ENCODE results near the gene LSS. TPM values are rescaled to one million over a fixed set of nuclear protein-coding genes. Genes with fewer than 3 reads are reported as not detected.
"Not testable (repeated sequence)": the region's sequence is repeated elsewhere in the genome, so short reads cannot be mapped to it uniquely, and the experiment has no call there.

Gene LSS
- total RNA-seq, 1 donor from 2014 or later, result 103 TPM

- intact Hi-C loops (cut with DNase I), result loop anchor here (10.0 kb wide), 1 partner anchor 77 kb away; the partner anchor contains the start of gene LSS
- Histone ChIP-seq H3K27ac (no peak overlapping the region), H3K9me3 (no peaks in the 10 kb centered on the region), H3K27me3 (no peaks in the 10 kb centered on the region), H3K36me3 (no peaks in the 10 kb centered on the region), H3K4me1 (peaks cover 12% of the 10 kb centered on the region), H3K4me3 (no peak overlapping the region)
- DNase-seq (ENCODE audit: extremely low spot score in 2 of 2), result no peak
- TF ChIP-seq POLR2A (IDR thresholded peaks at IDR 0.05), result no peak
- TF ChIP-seq CTCF (IDR thresholded peaks at IDR 0.05), result no peak
- TF ChIP-seq POLR2AphosphoS5 (IDR thresholded peaks at IDR 0.05; ENCODE audit: insufficient read depth in 1 of 2, low read depth in 1 of 2), result no peak
These were observed 80.5 kb downstream of the LSS start for GRCh38 chr21:46148106-46148505.

GRCh38 chr21:46147429-46147828 lies 81.1 kb downstream of the LSS start:
- intact Hi-C loops (cut with DNase I), result loop anchor here (10.0 kb wide), 1 partner anchor 77 kb away; the partner anchor contains the start of gene LSS
- not testable (repeated sequence) for H3K4me1 ChIP-seq; DNase-seq (ENCODE audit: extremely low spot score in 2 of 2)

GRCh38 chr21:46146856-46147255 lies 81.7 kb downstream of the LSS start:
- DNase-seq (ENCODE audit: extremely low spot score in 2 of 2), result no peak
- intact Hi-C loops (cut with DNase I), result loop anchor here (10.0 kb wide), 1 partner anchor 78 kb away; the partner anchor contains the start of gene LSS
- no peak overlapping the region for H3K4me3 ChIP-seq

More at GRCh38 chr21:46147429-46147828, 81.1 kb downstream of the LSS start:
- not testable (repeated sequence) for H3K27ac ChIP-seq, H3K36me3 ChIP-seq, H3K4me3 ChIP-seq, H3K27me3 ChIP-seq, H3K9me3 ChIP-seq

GRCh38 chr21:46145840-46146691 lies 82.5 kb downstream of the LSS start:
- Histone ChIP-seq H3K4me3 (no peak overlapping the region), H3K36me3 (no peaks in the 10 kb centered on the region), H3K27me3 (no peaks in the 10 kb centered on the region), H3K4me1 (peaks cover 7% of the 10 kb centered on the region), H3K27ac (no peak overlapping the region), H3K9me3 (no peaks in the 10 kb centered on the region)
- intact Hi-C loops (cut with DNase I), result loop anchor here (10.0 kb wide), 1 partner anchor 79 kb away; the partner anchor contains the start of gene LSS
- DNase-seq (ENCODE audit: extremely low spot score in 2 of 2), result no peak
- no peak for TF ChIP-seq POLR2A (IDR thresholded peaks at IDR 0.05)
- no peak for TF ChIP-seq POLR2AphosphoS5 (IDR thresholded peaks at IDR 0.05; ENCODE audit: insufficient read depth in 1 of 2, low read depth in 1 of 2)
- no peak for TF ChIP-seq CTCF (IDR thresholded peaks at IDR 0.05)

More at GRCh38 chr21:46146856-46147255, 81.7 kb downstream of the LSS start:
- no peak for TF ChIP-seq CTCF (IDR thresholded peaks at IDR 0.05)
- Histone ChIP-seq H3K36me3 (no peaks in the 10 kb centered on the region), H3K27ac (no peak overlapping the region), H3K27me3 (no peaks in the 10 kb centered on the region), H3K4me1 (peaks cover 7% of the 10 kb centered on the region), H3K9me3 (no peaks in the 10 kb centered on the region)

- H3K27ac ChIP-seq, result no peak overlapping the region
- no peaks in the 10 kb centered on the region for H3K36me3 ChIP-seq
- H3K4me1 ChIP-seq, result peaks cover 7% of the 10 kb centered on the region
- no peaks in the 10 kb centered on the region for H3K9me3 ChIP-seq
- TF ChIP-seq CTCF (IDR thresholded peaks at IDR 0.05) (no peak), POLR2AphosphoS5 (IDR thresholded peaks at IDR 0.05; ENCODE audit: insufficient read depth in 1 of 2, low read depth in 1 of 2) (no peak), POLR2A (IDR thresholded peaks at IDR 0.05) (no peak)
- H3K4me3 ChIP-seq, result no peak overlapping the region
- no peaks in the 10 kb centered on the region for H3K27me3 ChIP-seq
- DNase-seq (ENCODE audit: extremely low spot score in 2 of 2), result no peak
- intact Hi-C loops (cut with DNase I), result loop anchor here (10.0 kb wide), 1 partner anchor 80 kb away; the partner anchor contains the start of gene LSS
These were observed 83.3 kb downstream of the LSS start for GRCh38 chr21:46145159-46145839.

Measured in vagina (tissue), 2 donors.